ENCODE results near the gene MYL6. TPM values are rescaled to one million over a fixed set of nuclear protein-coding genes. Genes with fewer than 3 reads are reported as not detected.

The MYL6 gene
- total RNA-seq, 1 experiment from 2014 or later, result 789 TPM

DNA sequence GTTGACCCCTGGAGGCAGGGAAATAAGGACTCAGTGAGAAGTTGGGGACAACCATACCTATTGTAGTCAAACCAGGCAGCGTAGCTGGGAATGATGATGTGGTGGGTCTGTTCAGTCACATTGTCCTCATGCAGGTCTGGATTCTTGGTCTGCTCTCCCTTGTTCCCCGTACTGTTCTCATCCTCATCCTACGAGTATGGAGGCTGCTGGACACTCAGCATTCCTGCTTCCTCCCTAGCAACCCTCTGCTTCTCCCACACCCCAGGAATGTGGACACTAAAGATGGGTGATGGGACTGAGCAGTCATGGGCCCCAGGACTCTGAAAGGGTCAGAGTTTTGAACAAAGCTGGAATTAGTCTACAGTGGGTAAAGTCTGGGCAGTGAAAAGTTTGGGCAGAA lies 20.2 kb downstream of the MYL6 start:
- Histone ChIP-seq H3K27ac (ENCODE audit: low read depth, low read length, poor library complexity, severe bottlenecking) (no peak overlapping the region), H3K9me3 (ENCODE audit: low read depth, low read length, poor library complexity, severe bottlenecking) (no peaks in the 10 kb centered on the region), H3K36me3 (ENCODE audit: insufficient read depth, low read length, poor library complexity, severe bottlenecking) (peaks cover 82% of the 10 kb centered on the region), H3K4me1 (ENCODE audit: insufficient read depth, low read length, poor library complexity, severe bottlenecking) (no peaks in the 10 kb centered on the region), H3K4me3 (ENCODE audit: low read depth, low read length, poor library complexity, severe bottlenecking) (no peak overlapping the region), H3K27me3 (replicated peaks; ENCODE audit: insufficient read depth, low read depth, low read length, poor library complexity) (no peaks in the 10 kb centered on the region)
- ChIA-PET POLR2A (ENCODE audit: low non-redundant PET) (no interaction called here), CTCF (no interaction called here)
- no peak for DNase-seq (ENCODE audit: low spot score)
- TF ChIP-seq EZH2 (IDR thresholded peaks at IDR 0.05; ENCODE audit: borderline replicate concordance, low read depth, low read length, poor library complexity, severe bottlenecking), result no peak
- TF ChIP-seq, protein P1, sequence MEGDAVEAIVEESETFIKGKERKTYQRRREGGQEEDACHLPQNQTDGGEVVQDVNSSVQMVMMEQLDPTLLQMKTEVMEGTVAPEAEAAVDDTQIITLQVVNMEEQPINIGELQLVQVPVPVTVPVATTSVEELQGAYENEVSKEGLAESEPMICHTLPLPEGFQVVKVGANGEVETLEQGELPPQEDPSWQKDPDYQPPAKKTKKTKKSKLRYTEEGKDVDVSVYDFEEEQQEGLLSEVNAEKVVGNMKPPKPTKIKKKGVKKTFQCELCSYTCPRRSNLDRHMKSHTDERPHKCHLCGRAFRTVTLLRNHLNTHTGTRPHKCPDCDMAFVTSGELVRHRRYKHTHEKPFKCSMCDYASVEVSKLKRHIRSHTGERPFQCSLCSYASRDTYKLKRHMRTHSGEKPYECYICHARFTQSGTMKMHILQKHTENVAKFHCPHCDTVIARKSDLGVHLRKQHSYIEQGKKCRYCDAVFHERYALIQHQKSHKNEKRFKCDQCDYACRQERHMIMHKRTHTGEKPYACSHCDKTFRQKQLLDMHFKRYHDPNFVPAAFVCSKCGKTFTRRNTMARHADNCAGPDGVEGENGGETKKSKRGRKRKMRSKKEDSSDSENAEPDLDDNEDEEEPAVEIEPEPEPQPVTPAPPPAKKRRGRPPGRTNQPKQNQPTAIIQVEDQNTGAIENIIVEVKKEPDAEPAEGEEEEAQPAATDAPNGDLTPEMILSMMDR (conservative IDR thresholded peaks at IDR 0.05; ENCODE audit: low read depth, low read length), result no peak
- intact Hi-C loops (cut with micrococcal nuclease; ENCODE audit: unreplicated experiment), result no loop called here
- no TSS peak for BruUV-seq (replicated peaks)

DNA sequence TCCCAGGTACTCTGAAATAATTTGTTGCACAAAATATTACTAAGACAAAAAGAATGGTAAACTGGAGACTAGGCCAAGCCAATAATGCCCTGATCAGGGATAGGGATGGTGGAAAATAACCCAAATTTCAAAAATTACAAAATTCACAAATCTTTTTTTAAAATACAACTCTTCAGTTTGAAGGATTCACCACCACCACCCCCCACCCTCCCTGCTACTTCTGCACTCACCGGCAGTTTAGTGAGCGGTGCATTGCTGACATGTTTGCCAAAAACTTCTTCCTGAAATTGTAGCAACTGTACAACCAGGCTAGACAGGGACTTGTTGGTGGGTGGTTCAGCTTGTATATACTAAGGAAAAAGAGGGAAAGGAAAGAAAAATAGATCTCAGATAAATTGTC lies 28.8 kb downstream of the MYL6 start:
- ChIA-PET POLR2A (ENCODE audit: low non-redundant PET) (no interaction called here), CTCF (no interaction called here)
- Histone ChIP-seq H3K27me3 (replicated peaks; ENCODE audit: insufficient read depth, low read depth, low read length, poor library complexity) (no peaks in the 10 kb centered on the region), H3K4me1 (ENCODE audit: insufficient read depth, low read length, poor library complexity, severe bottlenecking) (peaks cover 13% of the 10 kb centered on the region), H3K27ac (ENCODE audit: low read depth, low read length, poor library complexity, severe bottlenecking) (no peak overlapping the region), H3K36me3 (ENCODE audit: insufficient read depth, low read length, poor library complexity, severe bottlenecking) (peaks cover 48% of the 10 kb centered on the region), H3K9me3 (ENCODE audit: low read depth, low read length, poor library complexity, severe bottlenecking) (no peaks in the 10 kb centered on the region), H3K4me3 (ENCODE audit: low read depth, low read length, poor library complexity, severe bottlenecking) (no peak overlapping the region)
- TF ChIP-seq, protein P1 (conservative IDR thresholded peaks at IDR 0.05; ENCODE audit: low read depth, low read length), result no peak
- no peak for TF ChIP-seq EZH2 (IDR thresholded peaks at IDR 0.05; ENCODE audit: borderline replicate concordance, low read depth, low read length, poor library complexity, severe bottlenecking)
- intact Hi-C loops (cut with micrococcal nuclease; ENCODE audit: unreplicated experiment), result loop anchor here (10.0 kb wide), 1 partner anchor 142 kb away; the partner anchor contains the start of gene RPS26
- no TSS peak for BruUV-seq (replicated peaks)
- DNase-seq (ENCODE audit: low spot score), result no peak

DNA sequence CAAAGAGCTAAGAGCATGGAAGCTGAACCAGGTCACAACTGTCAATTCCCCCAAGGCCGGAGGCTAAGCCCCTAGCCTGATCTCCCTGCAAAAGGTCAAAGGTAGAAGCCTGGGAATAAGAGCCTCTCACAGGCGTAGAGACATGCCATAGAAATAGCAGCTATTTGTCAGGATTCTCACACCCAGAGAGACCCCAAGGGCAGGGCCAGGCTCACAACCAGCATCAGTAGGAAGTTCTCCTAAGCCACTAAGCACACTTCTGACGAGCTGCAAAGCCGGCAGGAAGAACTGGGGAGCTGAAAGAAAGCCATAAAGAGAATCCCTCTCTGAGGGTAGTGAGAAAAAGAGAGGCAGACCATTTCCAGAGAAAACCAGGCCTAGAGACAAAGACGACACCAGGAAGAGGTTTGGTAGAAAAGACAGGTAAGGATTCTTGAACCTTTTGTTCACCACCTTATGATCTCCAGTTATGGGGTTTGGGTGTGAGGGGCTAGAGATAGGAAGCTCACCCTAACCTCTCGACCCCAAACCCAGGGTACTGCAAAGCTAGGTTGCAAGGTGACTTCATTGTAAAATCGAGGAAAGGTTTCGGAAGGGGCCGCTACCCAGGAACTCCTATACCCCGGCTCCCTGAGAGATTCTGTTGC lies 30.1 kb downstream of the MYL6 start:
- BruUV-seq (replicated peaks), result no TSS peak
- peak overlapping the region; percentile 83 for H3K4me3 ChIP-seq (ENCODE audit: low read depth, low read length, poor library complexity, severe bottlenecking)
- no peak for DNase-seq (ENCODE audit: low spot score)
- no peak for TF ChIP-seq EZH2 (IDR thresholded peaks at IDR 0.05; ENCODE audit: borderline replicate concordance, low read depth, low read length, poor library complexity, severe bottlenecking)
- TF ChIP-seq, protein P1 (conservative IDR thresholded peaks at IDR 0.05; ENCODE audit: low read depth, low read length), result no peak
- POLR2A ChIA-PET (ENCODE audit: low non-redundant PET), result no interaction called here
- H3K27me3 ChIP-seq (replicated peaks; ENCODE audit: insufficient read depth, low read depth, low read length, poor library complexity), result no peaks in the 10 kb centered on the region
- H3K9me3 ChIP-seq (ENCODE audit: low read depth, low read length, poor library complexity, severe bottlenecking), result no peaks in the 10 kb centered on the region
- H3K4me1 ChIP-seq (ENCODE audit: insufficient read depth, low read length, poor library complexity, severe bottlenecking), result peaks cover 13% of the 10 kb centered on the region
- CTCF ChIA-PET, result interaction anchor here (0.5 to 2.3 kb wide), 2 partner anchors 60 to 1934 kb away, joined by 14 to 15 read pairs; partner anchors contain the start of gene ESYT1
- peak overlapping the region; percentile 82 for H3K27ac ChIP-seq (ENCODE audit: low read depth, low read length, poor library complexity, severe bottlenecking)
- intact Hi-C loops (cut with micrococcal nuclease; ENCODE audit: unreplicated experiment), result loop anchor here (2.0 to 10.0 kb wide), 3 partner anchors 61 to 143 kb away; partner anchors contain the start of genes RPS26 and ZC3H10
- H3K36me3 ChIP-seq (ENCODE audit: insufficient read depth, low read length, poor library complexity, severe bottlenecking), result peaks cover 37% of the 10 kb centered on the region
